IMR-90 (cell line): Measurements from ENCODE around the gene TPO.

Experiments
- FOS ChIP-seq: fragments of 150-350 bp; IDR thresholded peaks from 2 replicates; pipeline ENCODE4 v1.6.1; 2016; ENCODE audit warnings: low read depth, low read length
- MAFK ChIP-seq: IDR thresholded peaks from 2 replicates; pipeline ENCODE4 v1.6.1; 2012; ENCODE audit warnings: low read depth, low read length, improper control_type of control experiment
- MAZ ChIP-seq: IDR thresholded peaks from 2 replicates; pipeline ENCODE4 v1.6.1; 2012; ENCODE audit warnings: low read depth, mild to moderate bottlenecking, low read length, improper control_type of control experiment, moderate library complexity, borderline replicate concordance
- POLR2A ChIP-seq: IDR thresholded peaks from 2 replicates; pipeline ENCODE4 v1.6.1; 2012; ENCODE audit warnings: mild to moderate bottlenecking, low read depth, low read length
- RAD21 ChIP-seq: IDR thresholded peaks from 2 replicates; pipeline ENCODE4 v1.6.1; 2012; ENCODE audit warnings: low read length, improper control_type of control experiment
- RCOR1 ChIP-seq: IDR thresholded peaks from 2 replicates; pipeline ENCODE4 v1.6.1; 2012; ENCODE audit warnings: mild to moderate bottlenecking, low read length, improper control_type of control experiment; ENCODE audit not compliant: insufficient replicate concordance
- SMC3 ChIP-seq: fragments of 150-350 bp; IDR thresholded peaks from 2 replicates; pipeline ENCODE4 v1.6.1; 2016; ENCODE audit warnings: low read depth, mild to moderate bottlenecking, antibody characterized with exemption, low read length, moderate library complexity
- TF ChIP-seq, protein P1 (sequence below): fragments of 150-350 bp; IDR thresholded peaks from 2 replicates; pipeline ENCODE4 v1.6.1; 2016; ENCODE audit warnings: low read depth, mild to moderate bottlenecking, low read length, moderate library complexity, borderline replicate concordance
- TF ChIP-seq, protein P2 (sequence below): conservative IDR thresholded peaks from 2 replicates; pipeline ENCODE4 v1.5.1; 2012; ENCODE audit warnings: mild to moderate bottlenecking, low read depth, low read length, improper control_type of control experiment
- TF ChIP-seq, protein P3 (sequence below): fragments of 150-350 bp; IDR thresholded peaks from 2 replicates; pipeline ENCODE4 v1.6.1; 2017; ENCODE audit warnings: mild to moderate bottlenecking, antibody characterized with exemption, low read length, low read depth

- TF ChIP-seq POLR2A (0 out of 2 replicates have a peak, but pooled peaks have one; percentile 40), FOS (no peak), MAZ (no peak), RAD21 (peak; percentile 98), SMC3 (peak; percentile 84), RCOR1 (no peak), MAFK (peak; percentile 57; the same call in 1 of the 2 replicates)
- TF ChIP-seq, protein P1, sequence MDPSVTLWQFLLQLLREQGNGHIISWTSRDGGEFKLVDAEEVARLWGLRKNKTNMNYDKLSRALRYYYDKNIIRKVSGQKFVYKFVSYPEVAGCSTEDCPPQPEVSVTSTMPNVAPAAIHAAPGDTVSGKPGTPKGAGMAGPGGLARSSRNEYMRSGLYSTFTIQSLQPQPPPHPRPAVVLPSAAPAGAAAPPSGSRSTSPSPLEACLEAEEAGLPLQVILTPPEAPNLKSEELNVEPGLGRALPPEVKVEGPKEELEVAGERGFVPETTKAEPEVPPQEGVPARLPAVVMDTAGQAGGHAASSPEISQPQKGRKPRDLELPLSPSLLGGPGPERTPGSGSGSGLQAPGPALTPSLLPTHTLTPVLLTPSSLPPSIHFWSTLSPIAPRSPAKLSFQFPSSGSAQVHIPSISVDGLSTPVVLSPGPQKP: no peak
- TF ChIP-seq, protein P2, sequence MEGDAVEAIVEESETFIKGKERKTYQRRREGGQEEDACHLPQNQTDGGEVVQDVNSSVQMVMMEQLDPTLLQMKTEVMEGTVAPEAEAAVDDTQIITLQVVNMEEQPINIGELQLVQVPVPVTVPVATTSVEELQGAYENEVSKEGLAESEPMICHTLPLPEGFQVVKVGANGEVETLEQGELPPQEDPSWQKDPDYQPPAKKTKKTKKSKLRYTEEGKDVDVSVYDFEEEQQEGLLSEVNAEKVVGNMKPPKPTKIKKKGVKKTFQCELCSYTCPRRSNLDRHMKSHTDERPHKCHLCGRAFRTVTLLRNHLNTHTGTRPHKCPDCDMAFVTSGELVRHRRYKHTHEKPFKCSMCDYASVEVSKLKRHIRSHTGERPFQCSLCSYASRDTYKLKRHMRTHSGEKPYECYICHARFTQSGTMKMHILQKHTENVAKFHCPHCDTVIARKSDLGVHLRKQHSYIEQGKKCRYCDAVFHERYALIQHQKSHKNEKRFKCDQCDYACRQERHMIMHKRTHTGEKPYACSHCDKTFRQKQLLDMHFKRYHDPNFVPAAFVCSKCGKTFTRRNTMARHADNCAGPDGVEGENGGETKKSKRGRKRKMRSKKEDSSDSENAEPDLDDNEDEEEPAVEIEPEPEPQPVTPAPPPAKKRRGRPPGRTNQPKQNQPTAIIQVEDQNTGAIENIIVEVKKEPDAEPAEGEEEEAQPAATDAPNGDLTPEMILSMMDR: peak; percentile 96
- TF ChIP-seq, protein P3, sequence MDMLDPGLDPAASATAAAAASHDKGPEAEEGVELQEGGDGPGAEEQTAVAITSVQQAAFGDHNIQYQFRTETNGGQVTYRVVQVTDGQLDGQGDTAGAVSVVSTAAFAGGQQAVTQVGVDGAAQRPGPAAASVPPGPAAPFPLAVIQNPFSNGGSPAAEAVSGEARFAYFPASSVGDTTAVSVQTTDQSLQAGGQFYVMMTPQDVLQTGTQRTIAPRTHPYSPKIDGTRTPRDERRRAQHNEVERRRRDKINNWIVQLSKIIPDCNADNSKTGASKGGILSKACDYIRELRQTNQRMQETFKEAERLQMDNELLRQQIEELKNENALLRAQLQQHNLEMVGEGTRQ: no peak; the same call in 1 of the 2 replicates
These were observed 132.8 kb downstream of the TPO start for GRCh38 chr2:1546023-1546591.
